Peyer's patch (tissue), 4 donors: ENCODE results near the gene LMNB1.
"Not testable (repeated sequence)": the region's sequence is repeated elsewhere in the genome, so short reads cannot be mapped to it uniquely, and the experiment has no call there.

Experiments
- CTCF ChIP-seq, 6 experiments: fragments of 450-650 bp in 4 of 6; fragments of 200-600 bp in 2 of 6; sonication (generic) in 1 of 6; IDR thresholded peaks; one replicate each; pipeline ENCODE4 v1.5.1; 2017 to 2019; ENCODE audit warnings: antibody characterized with exemption in 6 of 6, mild to moderate bottlenecking in 3 of 6, moderate library complexity in 1 of 6
- POLR2A ChIP-seq, 2 donors: fragments of 450-650 bp; IDR thresholded peaks; one replicate each; pipeline ENCODE4 v1.5.1; 2017; ENCODE audit warnings: antibody characterized with exemption in 2 of 2, mild to moderate bottlenecking in 2 of 2, moderate library complexity in 2 of 2

GRCh38 chr5:126793648-126794047 is 16.7 kb downstream of the LMNB1 start:
- TF ChIP-seq POLR2A, CTCF (IDR thresholded peaks at IDR 0.05): not testable (repeated sequence)
